Measurements from ENCODE around the gene HOXD4. TPM values are rescaled to one million over a fixed set of nuclear protein-coding genes. Genes with fewer than 3 reads are reported as not detected.
A peak's percentile ranks its signal among the peaks of the same experiment; 100 is the strongest.

The HOXD4 gene
- total and polyA plus RNA-seq, 2 donors, result 0.09 to 1.0 TPM

- peaks cover 0 to 3% of the 10 kb centered on the region in 2 donors for H3K4me1 ChIP-seq (ENCODE audit: control insufficient read depth in 2 of 2, insufficient read depth in 2 of 2, low read length in 2 of 2)
- no peak overlapping the region for H3K4me3 ChIP-seq (ENCODE audit: low read length in 2 of 2)
- 7% methylated on average over 25 of the region's 25 CpGs for WGBS
- H3K9me3 ChIP-seq (ENCODE audit: control insufficient read depth in 2 of 2, insufficient read depth in 1 of 2, low read length in 1 of 2), result peaks cover 0 to 4% of the 10 kb centered on the region in 2 donors
- DNase-seq (ENCODE audit: low read depth in 6 of 9, low spot score in 9 of 9), result no peak
- H3K27me3 ChIP-seq (ENCODE audit: control insufficient read depth in 2 of 2, insufficient read depth in 1 of 2, low read length in 1 of 2), result peaks cover 89 to 98% of the 10 kb centered on the region in 2 donors
- H3K27ac ChIP-seq (ENCODE audit: low read depth in 1 of 2, low read length in 1 of 2), result no peak overlapping the region
- H3K36me3 ChIP-seq (ENCODE audit: control insufficient read depth in 2 of 2, insufficient read depth in 2 of 2, low read length in 1 of 2), result no peaks in the 10 kb centered on the region
These were observed 45.4 kb upstream of the HOXD4 start for GRCh38 chr2:176105730-176106580.

DNA sequence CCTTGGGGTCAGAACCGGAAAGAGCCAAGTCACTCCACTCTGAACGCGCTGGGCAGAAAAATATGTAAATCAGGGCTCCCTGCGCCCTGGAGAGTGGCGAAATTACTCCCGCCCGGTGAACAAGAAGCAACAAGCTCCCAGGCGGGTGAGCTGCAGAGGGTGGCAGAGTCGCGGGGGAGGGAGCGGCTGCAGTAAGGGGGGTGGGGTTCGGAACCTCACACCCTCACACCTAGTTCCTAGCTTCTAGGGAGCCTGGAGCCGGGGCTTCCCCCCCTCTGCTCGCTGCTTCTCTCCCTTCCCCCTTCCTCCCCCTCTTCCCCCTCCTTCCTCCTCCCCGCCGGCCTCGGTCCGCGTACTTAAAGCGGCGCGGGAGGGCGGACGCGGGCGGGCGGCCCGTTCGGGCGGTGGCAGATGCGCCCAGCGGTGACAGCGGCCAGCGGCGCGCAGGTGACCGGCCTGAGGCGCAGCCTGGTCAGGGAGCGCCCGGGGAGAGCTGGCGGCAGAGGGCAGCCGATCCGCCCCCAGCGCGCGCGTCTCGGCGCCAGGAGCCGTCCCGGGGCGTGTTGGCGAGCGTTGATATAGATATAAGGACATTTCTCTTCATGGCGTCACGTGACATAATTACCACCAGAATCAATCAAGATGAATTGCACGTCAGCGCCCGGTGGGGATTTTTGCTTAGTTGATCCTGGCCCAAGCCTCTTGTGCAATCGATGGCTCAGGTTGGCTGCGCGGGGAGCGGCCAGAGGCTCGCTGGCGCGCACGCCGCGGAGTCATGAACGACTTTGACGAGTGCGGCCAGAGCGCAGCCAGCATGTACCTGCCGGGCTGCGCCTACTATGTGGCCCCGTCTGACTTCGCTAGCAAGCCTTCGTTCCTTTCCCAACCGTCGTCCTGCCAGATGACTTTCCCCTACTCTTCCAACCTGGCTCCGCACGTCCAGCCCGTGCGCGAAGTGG lies 44.5 kb upstream of the HOXD4 start, which contains the start of gene HOXD11:
HOXD11 (plus strand) TSS at position 700 of the 959 bp plus-strand sequence; CDS start at position 776, 76 bp downstream.
- Histone ChIP-seq H3K4me1 (ENCODE audit: control insufficient read depth in 2 of 2, insufficient read depth in 2 of 2, low read length in 2 of 2) (peaks cover 0 to 3% of the 10 kb centered on the region in 2 donors), H3K9me3 (ENCODE audit: control insufficient read depth in 2 of 2, insufficient read depth in 1 of 2, low read length in 1 of 2) (peaks cover 0 to 4% of the 10 kb centered on the region in 2 donors), H3K27ac (ENCODE audit: low read depth in 1 of 2, low read length in 1 of 2) (no peak within 1 kb of the TSS), H3K4me3 (ENCODE audit: low read length in 2 of 2) (no peak within 1 kb of the TSS), H3K36me3 (ENCODE audit: control insufficient read depth in 2 of 2, insufficient read depth in 2 of 2, low read length in 1 of 2) (no peaks in the 10 kb centered on the region), H3K27me3 (ENCODE audit: control insufficient read depth in 2 of 2, insufficient read depth in 1 of 2, low read length in 1 of 2) (peaks cover 93 to 98% of the 10 kb centered on the region in 2 donors)
- DNase-seq (ENCODE audit: low read depth in 6 of 9, low spot score in 9 of 9), result no peak
- 4% methylated on average over 85 of the region's 85 CpGs for WGBS

- Histone ChIP-seq H3K27ac (ENCODE audit: low read depth in 1 of 2, low read length in 1 of 2) (no peak overlapping the region), H3K4me3 (ENCODE audit: low read length in 2 of 2) (no peak overlapping the region), H3K9me3 (ENCODE audit: control insufficient read depth in 2 of 2, insufficient read depth in 1 of 2, low read length in 1 of 2) (peaks cover 0 to 4% of the 10 kb centered on the region in 2 donors), H3K4me1 (ENCODE audit: control insufficient read depth in 2 of 2, insufficient read depth in 2 of 2, low read length in 2 of 2) (peaks cover 0 to 3% of the 10 kb centered on the region in 2 donors), H3K36me3 (ENCODE audit: control insufficient read depth in 2 of 2, insufficient read depth in 2 of 2, low read length in 1 of 2) (no peaks in the 10 kb centered on the region), H3K27me3 (ENCODE audit: control insufficient read depth in 2 of 2, insufficient read depth in 1 of 2, low read length in 1 of 2) (peaks cover 93 to 98% of the 10 kb centered on the region in 2 donors)
- no peak for DNase-seq (ENCODE audit: low read depth in 6 of 9, low spot score in 9 of 9)
- 5% methylated on average over 59 of the region's 59 CpGs for WGBS
These were observed 43.6 kb upstream of the HOXD4 start for GRCh38 chr2:176107731-176108181.

DNA sequence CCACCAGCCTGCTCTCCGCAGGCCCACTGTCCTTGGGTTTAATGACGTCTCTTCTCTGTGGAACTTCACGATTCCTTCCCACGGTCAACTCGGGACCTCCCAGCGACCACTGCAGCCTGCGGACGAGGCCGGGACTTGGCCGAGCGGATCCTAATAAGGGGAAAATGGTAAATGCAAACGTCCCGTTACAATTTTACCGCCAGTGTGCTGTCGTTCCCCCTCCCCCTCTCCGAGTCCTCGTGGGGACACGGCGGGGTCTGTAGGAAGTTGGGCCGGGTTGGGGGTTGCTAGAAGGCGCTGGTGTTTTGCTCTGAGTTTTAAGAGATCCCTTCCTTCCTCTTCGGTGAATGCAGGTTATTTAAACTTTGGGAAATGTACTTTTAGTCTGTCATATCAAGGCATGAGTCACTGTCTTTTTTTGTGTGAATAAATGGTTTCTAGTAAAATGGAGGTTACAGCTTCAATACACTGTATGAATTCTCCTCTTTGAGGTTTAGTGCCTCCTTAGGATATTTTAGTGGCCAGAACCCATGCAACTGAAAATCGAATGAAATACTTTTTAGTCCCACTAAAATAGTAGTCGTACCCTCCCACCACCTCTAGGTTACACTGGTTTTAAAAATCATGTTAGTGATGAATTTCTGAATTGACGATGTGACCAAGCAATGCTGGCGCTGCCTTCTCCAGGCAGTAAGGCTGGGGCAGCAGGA lies 42.0 kb upstream of the HOXD4 start:
- H3K27me3 ChIP-seq (ENCODE audit: control insufficient read depth in 2 of 2, insufficient read depth in 1 of 2, low read length in 1 of 2), result peaks cover 89 to 98% of the 10 kb centered on the region in 2 donors
- H3K4me1 ChIP-seq (ENCODE audit: control insufficient read depth in 2 of 2, insufficient read depth in 2 of 2, low read length in 2 of 2), result peaks cover 0 to 3% of the 10 kb centered on the region in 2 donors

GRCh38 chr2:176109946-176110345 lies 41.4 kb upstream of the HOXD4 start:
- WGBS, result 15% methylated on average over 4 of the region's 4 CpGs
- Histone ChIP-seq H3K4me3 (ENCODE audit: low read length in 2 of 2) (no peak overlapping the region), H3K36me3 (ENCODE audit: control insufficient read depth in 2 of 2, insufficient read depth in 2 of 2, low read length in 1 of 2) (no peaks in the 10 kb centered on the region), H3K27ac (ENCODE audit: low read depth in 1 of 2, low read length in 1 of 2) (no peak overlapping the region), H3K9me3 (ENCODE audit: control insufficient read depth in 2 of 2, insufficient read depth in 1 of 2, low read length in 1 of 2) (no peaks in the 10 kb centered on the region), H3K27me3 (ENCODE audit: control insufficient read depth in 2 of 2, insufficient read depth in 1 of 2, low read length in 1 of 2) (peaks cover 89 to 98% of the 10 kb centered on the region in 2 donors), H3K4me1 (ENCODE audit: control insufficient read depth in 2 of 2, insufficient read depth in 2 of 2, low read length in 2 of 2) (peaks cover 0 to 3% of the 10 kb centered on the region in 2 donors)
- no peak for DNase-seq (ENCODE audit: low read depth in 6 of 9, low spot score in 9 of 9)

More for the DNA sequence above, 42.0 kb upstream of the HOXD4 start:
- Histone ChIP-seq H3K27ac (ENCODE audit: low read depth in 1 of 2, low read length in 1 of 2) (no peak overlapping the region), H3K36me3 (ENCODE audit: control insufficient read depth in 2 of 2, insufficient read depth in 2 of 2, low read length in 1 of 2) (no peaks in the 10 kb centered on the region), H3K9me3 (ENCODE audit: control insufficient read depth in 2 of 2, insufficient read depth in 1 of 2, low read length in 1 of 2) (peaks cover 0 to 3% of the 10 kb centered on the region in 2 donors), H3K4me3 (ENCODE audit: low read length in 2 of 2) (no peak overlapping the region)
- DNase-seq (ENCODE audit: low read depth in 6 of 9, low spot score in 9 of 9), result no peak
- WGBS, result 12% methylated on average over 26 of the region's 26 CpGs

GRCh38 chr2:176110415-176111308 lies 40.7 kb upstream of the HOXD4 start:
- no peak for DNase-seq (ENCODE audit: low read depth in 6 of 9, low spot score in 9 of 9)
- peaks cover 0 to 3% of the 10 kb centered on the region in 2 donors for H3K4me1 ChIP-seq (ENCODE audit: control insufficient read depth in 2 of 2, insufficient read depth in 2 of 2, low read length in 2 of 2)
- WGBS, result 22% methylated on average over 7 of the region's 7 CpGs
- H3K9me3 ChIP-seq (ENCODE audit: control insufficient read depth in 2 of 2, insufficient read depth in 1 of 2, low read length in 1 of 2), result no peaks in the 10 kb centered on the region
- H3K4me3 ChIP-seq (ENCODE audit: low read length in 2 of 2), result no peak overlapping the region
- H3K27me3 ChIP-seq (ENCODE audit: control insufficient read depth in 2 of 2, insufficient read depth in 1 of 2, low read length in 1 of 2), result peaks cover 89 to 98% of the 10 kb centered on the region in 2 donors
- no peak overlapping the region for H3K27ac ChIP-seq (ENCODE audit: low read depth in 1 of 2, low read length in 1 of 2)
- no peaks in the 10 kb centered on the region for H3K36me3 ChIP-seq (ENCODE audit: control insufficient read depth in 2 of 2, insufficient read depth in 2 of 2, low read length in 1 of 2)

- no peak overlapping the region for H3K27ac ChIP-seq (ENCODE audit: low read depth in 1 of 2, low read length in 1 of 2)
- H3K27me3 ChIP-seq (ENCODE audit: control insufficient read depth in 2 of 2, insufficient read depth in 1 of 2, low read length in 1 of 2), result peaks cover 89 to 98% of the 10 kb centered on the region in 2 donors
- no peak overlapping the region for H3K4me3 ChIP-seq (ENCODE audit: low read length in 2 of 2)
- H3K9me3 ChIP-seq (ENCODE audit: control insufficient read depth in 2 of 2, insufficient read depth in 1 of 2, low read length in 1 of 2), result peaks cover 0 to 3% of the 10 kb centered on the region in 2 donors
- H3K4me1 ChIP-seq (ENCODE audit: control insufficient read depth in 2 of 2, insufficient read depth in 2 of 2, low read length in 2 of 2), result peaks cover 0 to 3% of the 10 kb centered on the region in 2 donors
- WGBS, result 3% methylated on average over 16 of the region's 16 CpGs
- no peaks in the 10 kb centered on the region for H3K36me3 ChIP-seq (ENCODE audit: control insufficient read depth in 2 of 2, insufficient read depth in 2 of 2, low read length in 1 of 2)
- peak in 2 of 9 donors; percentile 40 to 56 for DNase-seq (ENCODE audit: low read depth in 6 of 9, low spot score in 9 of 9)
These were observed 40.1 kb upstream of the HOXD4 start for GRCh38 chr2:176111309-176111663.

Data from thymus (tissue), 11 donors.